Thyroid gland (tissue), 4 donors: ENCODE results near the gene NUTM1.

Experiments
- CTCF ChIP-seq, 6 experiments: fragments of 200-600 bp in 3 of 6; fragments of 450-650 bp in 3 of 6; sonication (generic) in 3 of 6; IDR thresholded peaks; one replicate each; pipeline ENCODE4 v1.5.1; 2016 to 2019; ENCODE audit warnings: antibody characterized with exemption in 6 of 6, mild to moderate bottlenecking in 2 of 6, inconsistent platforms in 1 of 6, moderate library complexity in 1 of 6
- POLR2A ChIP-seq, 2 donors: fragments of 450-650 bp; IDR thresholded peaks; one replicate each; pipeline ENCODE4 v1.6.1; 2017; ENCODE audit warnings: antibody characterized with exemption in 2 of 2, mild to moderate bottlenecking in 2 of 2, moderate library complexity in 1 of 2

GRCh38 chr15:34327906-34328305 lies 15.2 kb upstream of the NUTM1 start:
- TF ChIP-seq CTCF (IDR thresholded peaks at IDR 0.05) (no peak), POLR2A (IDR thresholded peaks at IDR 0.05) (no peak)
